ENCODE measurements around the gene PKM.

The PKM gene

GRCh38 chr15:72235298-72235697 lies 4.3 kb upstream of the PKM start:
- DNase-seq (ENCODE audit: low read depth): no peak

GRCh38 chr15:72233769-72234168 lies 2.8 kb upstream of the PKM start:
- no peak for DNase-seq (ENCODE audit: low read depth)

GRCh38 chr15:72231833-72232478 lies 966 bp upstream of the PKM start:
- peak; percentile 25 for DNase-seq (ENCODE audit: low read depth)

GRCh38 chr15:72230197-72231065 lies 559 bp downstream of the PKM start:
- DNase-seq (ENCODE audit: low read depth): peak; percentile 82

GRCh38 chr15:72229947-72230196 lies 1.1 kb downstream of the PKM start:
- DNase-seq (ENCODE audit: low read depth): no peak

GRCh38 chr15:72229076-72229946 lies 1.7 kb downstream of the PKM start:
- no peak for DNase-seq (ENCODE audit: low read depth)

GRCh38 chr15:72227720-72228119 lies 3.3 kb downstream of the PKM start:
- no peak for DNase-seq (ENCODE audit: low read depth)

GRCh38 chr15:72227192-72227586 lies 3.8 kb downstream of the PKM start:
- DNase-seq (ENCODE audit: low read depth): no peak

- no peak for DNase-seq (ENCODE audit: low read depth)
Observed at GRCh38 chr15:72223278-72223677, 7.7 kb downstream of the PKM start.

- DNase-seq (ENCODE audit: low read depth): no peak
Observed at GRCh38 chr15:72222393-72222792, 8.6 kb downstream of the PKM start.

- no peak for DNase-seq (ENCODE audit: low read depth)
Observed at GRCh38 chr15:72220687-72221086, 10.3 kb downstream of the PKM start.

- DNase-seq (ENCODE audit: low read depth): no peak
Observed at GRCh38 chr15:72217216-72217615, 13.8 kb downstream of the PKM start.

GRCh38 chr15:72216079-72216478 lies 14.9 kb downstream of the PKM start:
- DNase-seq (ENCODE audit: low read depth): no peak

GRCh38 chr15:72207558-72208085 lies 23.4 kb downstream of the PKM start:
- DNase-seq (ENCODE audit: low read depth): no peak

GRCh38 chr15:72206677-72207000 lies 24.4 kb downstream of the PKM start:
- DNase-seq (ENCODE audit: low read depth): no peak

GRCh38 chr15:72205896-72206676 lies 24.9 kb downstream of the PKM start:
- no peak for DNase-seq (ENCODE audit: low read depth)

GRCh38 chr15:72205273-72205672 lies 25.7 kb downstream of the PKM start:
- DNase-seq (ENCODE audit: low read depth): no peak

GRCh38 chr15:72203507-72203837 lies 27.5 kb downstream of the PKM start:
- DNase-seq (ENCODE audit: low read depth): no peak

- no peak for DNase-seq (ENCODE audit: low read depth)
Observed at GRCh38 chr15:72202801-72203506, 28.0 kb downstream of the PKM start.

- no peak for DNase-seq (ENCODE audit: low read depth)
Observed at GRCh38 chr15:72202302-72202701, 28.7 kb downstream of the PKM start.

GRCh38 chr15:72201391-72201921 lies 29.5 kb downstream of the PKM start:
- no peak for DNase-seq (ENCODE audit: low read depth)
